Measurements from ENCODE around the gene LITAFD.

DNA sequence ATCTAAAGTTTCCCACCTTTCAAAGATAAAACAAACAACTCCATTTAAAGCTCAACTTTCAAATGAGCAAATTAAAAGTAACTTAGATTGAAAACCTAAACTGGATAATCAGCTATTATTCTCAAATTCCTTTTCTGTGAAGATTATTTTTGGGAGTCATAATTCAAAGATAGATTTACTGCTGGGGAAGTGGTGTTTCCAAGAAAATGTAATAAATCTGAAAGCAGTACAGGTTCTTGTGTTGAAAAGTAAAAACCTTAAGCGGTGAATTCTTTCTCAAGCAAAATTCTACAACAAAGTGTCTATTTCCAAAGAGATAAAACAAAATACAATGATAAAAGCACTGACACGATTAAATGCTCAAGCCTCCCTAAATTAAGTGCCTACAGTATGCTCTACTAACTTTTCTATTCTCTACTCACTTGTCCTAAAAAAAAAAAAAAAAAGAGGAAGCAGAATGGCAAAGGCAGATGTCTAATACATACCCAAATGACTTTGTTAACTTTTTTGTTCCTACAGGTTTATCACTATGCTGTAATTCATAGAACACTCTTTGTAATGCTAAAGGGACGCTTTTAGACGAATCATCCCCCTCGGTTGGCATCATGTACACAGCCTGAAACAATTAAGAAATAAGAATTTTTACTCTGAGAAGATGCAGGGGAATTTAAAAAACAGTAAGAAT is 34.5 kb downstream of the LITAFD start:
- TF ChIP-seq, protein P1, sequence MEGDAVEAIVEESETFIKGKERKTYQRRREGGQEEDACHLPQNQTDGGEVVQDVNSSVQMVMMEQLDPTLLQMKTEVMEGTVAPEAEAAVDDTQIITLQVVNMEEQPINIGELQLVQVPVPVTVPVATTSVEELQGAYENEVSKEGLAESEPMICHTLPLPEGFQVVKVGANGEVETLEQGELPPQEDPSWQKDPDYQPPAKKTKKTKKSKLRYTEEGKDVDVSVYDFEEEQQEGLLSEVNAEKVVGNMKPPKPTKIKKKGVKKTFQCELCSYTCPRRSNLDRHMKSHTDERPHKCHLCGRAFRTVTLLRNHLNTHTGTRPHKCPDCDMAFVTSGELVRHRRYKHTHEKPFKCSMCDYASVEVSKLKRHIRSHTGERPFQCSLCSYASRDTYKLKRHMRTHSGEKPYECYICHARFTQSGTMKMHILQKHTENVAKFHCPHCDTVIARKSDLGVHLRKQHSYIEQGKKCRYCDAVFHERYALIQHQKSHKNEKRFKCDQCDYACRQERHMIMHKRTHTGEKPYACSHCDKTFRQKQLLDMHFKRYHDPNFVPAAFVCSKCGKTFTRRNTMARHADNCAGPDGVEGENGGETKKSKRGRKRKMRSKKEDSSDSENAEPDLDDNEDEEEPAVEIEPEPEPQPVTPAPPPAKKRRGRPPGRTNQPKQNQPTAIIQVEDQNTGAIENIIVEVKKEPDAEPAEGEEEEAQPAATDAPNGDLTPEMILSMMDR (IDR thresholded peaks at IDR 0.05) = no peak
- TF ChIP-seq POLR2A (IDR thresholded peaks at IDR 0.05) = no peak
